ENCODE results near the gene CEP55.

DNA sequence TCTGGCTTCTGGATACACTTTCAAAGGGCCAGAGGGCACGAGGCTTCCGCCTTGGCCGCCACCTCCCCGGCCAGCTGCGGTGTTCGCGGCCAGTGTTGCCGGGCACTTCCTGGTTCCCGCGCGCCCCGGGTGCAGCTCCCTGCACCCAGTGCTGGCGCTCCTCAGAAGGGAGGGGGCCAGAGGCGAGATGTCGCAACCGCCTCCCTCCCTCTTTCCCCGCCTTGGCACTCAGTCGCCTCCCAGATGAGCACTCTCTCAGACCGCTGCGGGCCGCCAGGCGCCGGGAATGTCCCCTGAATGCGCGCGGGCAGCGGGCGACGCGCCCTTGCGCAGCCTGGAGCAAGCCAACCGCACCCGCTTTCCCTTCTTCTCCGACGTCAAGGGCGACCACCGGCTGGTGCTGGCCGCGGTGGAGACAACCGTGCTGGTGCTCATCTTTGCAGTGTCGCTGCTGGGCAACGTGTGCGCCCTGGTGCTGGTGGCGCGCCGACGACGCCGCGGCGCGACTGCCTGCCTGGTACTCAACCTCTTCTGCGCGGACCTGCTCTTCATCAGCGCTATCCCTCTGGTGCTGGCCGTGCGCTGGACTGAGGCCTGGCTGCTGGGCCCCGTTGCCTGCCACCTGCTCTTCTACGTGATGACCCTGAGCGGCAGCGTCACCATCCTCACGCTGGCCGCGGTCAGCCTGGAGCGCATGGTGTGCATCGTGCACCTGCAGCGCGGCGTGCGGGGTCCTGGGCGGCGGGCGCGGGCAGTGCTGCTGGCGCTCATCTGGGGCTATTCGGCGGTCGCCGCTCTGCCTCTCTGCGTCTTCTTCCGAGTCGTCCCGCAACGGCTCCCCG, 70.2 kb downstream of the CEP55 start, which contains the start of gene FFAR4:
- TF ChIP-seq, protein P1, sequence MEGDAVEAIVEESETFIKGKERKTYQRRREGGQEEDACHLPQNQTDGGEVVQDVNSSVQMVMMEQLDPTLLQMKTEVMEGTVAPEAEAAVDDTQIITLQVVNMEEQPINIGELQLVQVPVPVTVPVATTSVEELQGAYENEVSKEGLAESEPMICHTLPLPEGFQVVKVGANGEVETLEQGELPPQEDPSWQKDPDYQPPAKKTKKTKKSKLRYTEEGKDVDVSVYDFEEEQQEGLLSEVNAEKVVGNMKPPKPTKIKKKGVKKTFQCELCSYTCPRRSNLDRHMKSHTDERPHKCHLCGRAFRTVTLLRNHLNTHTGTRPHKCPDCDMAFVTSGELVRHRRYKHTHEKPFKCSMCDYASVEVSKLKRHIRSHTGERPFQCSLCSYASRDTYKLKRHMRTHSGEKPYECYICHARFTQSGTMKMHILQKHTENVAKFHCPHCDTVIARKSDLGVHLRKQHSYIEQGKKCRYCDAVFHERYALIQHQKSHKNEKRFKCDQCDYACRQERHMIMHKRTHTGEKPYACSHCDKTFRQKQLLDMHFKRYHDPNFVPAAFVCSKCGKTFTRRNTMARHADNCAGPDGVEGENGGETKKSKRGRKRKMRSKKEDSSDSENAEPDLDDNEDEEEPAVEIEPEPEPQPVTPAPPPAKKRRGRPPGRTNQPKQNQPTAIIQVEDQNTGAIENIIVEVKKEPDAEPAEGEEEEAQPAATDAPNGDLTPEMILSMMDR (IDR thresholded peaks at IDR 0.05) = no peak
- TF ChIP-seq EMX1 (CRISPR knock-in tag; IDR thresholded peaks at IDR 0.05) (no peak), NR2C2 (CRISPR knock-in tag; IDR thresholded peaks at IDR 0.05) (no peak)
